Suprapubic skin (tissue), 4 donors: Measurements from ENCODE around the gene OSBPL2. TPM values are rescaled to one million over a fixed set of nuclear protein-coding genes. Genes with fewer than 3 reads are reported as not detected.

Experiments used
- DNase-seq, 2 donors: peaks; one replicate each; pipeline ENCODE4 v3.0.0-alpha.2; 2019; ENCODE audit warnings: low spot score in 2 of 2
- H3K27ac ChIP-seq: fragments of 200-600 bp; sonication (generic); one replicate; pipeline ENCODE4 v1.5.1; 2019
- H3K27me3 ChIP-seq: fragments of 200-600 bp; sonication (generic); one replicate; pipeline ENCODE4 v1.5.1; 2019
- H3K36me3 ChIP-seq: fragments of 200-600 bp; sonication (generic); one replicate; pipeline ENCODE4 v1.5.1; 2019
- H3K4me1 ChIP-seq: fragments of 200-600 bp; sonication (generic); one replicate; pipeline ENCODE4 v1.5.1; 2019
- H3K4me3 ChIP-seq: fragments of 200-600 bp; sonication (generic); one replicate; pipeline ENCODE4 v1.5.1; 2019; ENCODE audit warnings: mild to moderate bottlenecking
- H3K9me3 ChIP-seq: fragments of 200-600 bp; sonication (generic); one replicate; pipeline ENCODE4 v1.5.1; 2019
- EP300 ChIP-seq: sonication (generic); formaldehyde crosslinking; IDR thresholded peaks from one replicate; pipeline ENCODE4 v1.6.1; 2017; ENCODE audit warnings: antibody characterized with exemption
- POLR2A ChIP-seq, 2 donors: fragments of 450-650 bp; IDR thresholded peaks; one replicate each; pipeline ENCODE4 v1.6.1; 2017; ENCODE audit warnings: antibody characterized with exemption in 2 of 2, mild to moderate bottlenecking in 2 of 2, moderate library complexity in 2 of 2
- POLR2AphosphoS5 ChIP-seq, 3 donors: sonication (generic); formaldehyde crosslinking; IDR thresholded peaks; one replicate each; pipeline ENCODE4 v1.6.1; 2017; ENCODE audit warnings: antibody characterized with exemption in 3 of 3
- WGBS: methylation state at CpG from one replicate; pipeline ENCODE4 v1.1.5; 2018; 5-methylcytosine and 5-hydroxymethylcytosine counted together
- total RNA-seq, 4 donors: library from RNA; depleted of rRNA; stranded (reverse); fragments of >200 nt; gene quantifications; one replicate each; pipeline ENCODE4 v1.1.0, GENCODE V29; 2016
- TF ChIP-seq, protein P1 (sequence below), 2 donors: fragments of 200-600 bp in 1 of 2; fragments of 450-650 bp in 1 of 2; sonication (generic) in 1 of 2; IDR thresholded peaks; one replicate each; pipeline ENCODE4 v1.5.1; 2016 to 2019; ENCODE audit warnings: antibody characterized with exemption in 2 of 2, mild to moderate bottlenecking in 1 of 2, moderate library complexity in 1 of 2

Gene OSBPL2
- total RNA-seq, 4 donors from 2014 or later: 78.1 to 132 (median 84.0) TPM

DNA sequence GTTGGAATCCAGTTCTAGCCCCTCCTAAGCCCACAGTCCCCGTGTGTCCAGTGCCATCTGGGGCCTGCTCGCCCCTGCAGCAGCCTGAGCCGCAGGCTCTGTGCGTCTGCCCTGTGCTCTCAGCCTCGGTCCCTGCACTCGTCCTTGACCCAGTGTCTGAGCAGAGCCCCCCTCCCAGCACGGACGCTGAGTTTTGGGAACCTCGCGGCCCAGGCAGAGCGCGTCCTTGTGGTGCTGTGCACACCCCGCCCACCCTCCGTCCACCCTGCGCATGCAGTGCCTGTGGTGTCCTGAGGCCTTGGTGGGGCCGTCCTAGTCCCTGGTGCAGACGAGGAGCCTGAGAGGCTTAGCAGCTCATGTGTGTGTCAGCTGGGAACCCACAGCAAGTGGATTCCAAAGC lies 31.6 kb downstream of the OSBPL2 start:
- Histone ChIP-seq H3K4me1 (peaks cover 13% of the 10 kb centered on the region), H3K4me3 (no peak overlapping the region), H3K36me3 (peaks cover 53% of the 10 kb centered on the region), H3K9me3 (no peaks in the 10 kb centered on the region), H3K27me3 (no peaks in the 10 kb centered on the region), H3K27ac (no peak overlapping the region)
- no peak for DNase-seq
- WGBS: 86% methylated on average over 16 of the region's 17 CpGs
- TF ChIP-seq POLR2AphosphoS5 (IDR thresholded peaks at IDR 0.05) (no peak), POLR2A (IDR thresholded peaks at IDR 0.05) (no peak), EP300 (no peak)
- TF ChIP-seq, protein P1, sequence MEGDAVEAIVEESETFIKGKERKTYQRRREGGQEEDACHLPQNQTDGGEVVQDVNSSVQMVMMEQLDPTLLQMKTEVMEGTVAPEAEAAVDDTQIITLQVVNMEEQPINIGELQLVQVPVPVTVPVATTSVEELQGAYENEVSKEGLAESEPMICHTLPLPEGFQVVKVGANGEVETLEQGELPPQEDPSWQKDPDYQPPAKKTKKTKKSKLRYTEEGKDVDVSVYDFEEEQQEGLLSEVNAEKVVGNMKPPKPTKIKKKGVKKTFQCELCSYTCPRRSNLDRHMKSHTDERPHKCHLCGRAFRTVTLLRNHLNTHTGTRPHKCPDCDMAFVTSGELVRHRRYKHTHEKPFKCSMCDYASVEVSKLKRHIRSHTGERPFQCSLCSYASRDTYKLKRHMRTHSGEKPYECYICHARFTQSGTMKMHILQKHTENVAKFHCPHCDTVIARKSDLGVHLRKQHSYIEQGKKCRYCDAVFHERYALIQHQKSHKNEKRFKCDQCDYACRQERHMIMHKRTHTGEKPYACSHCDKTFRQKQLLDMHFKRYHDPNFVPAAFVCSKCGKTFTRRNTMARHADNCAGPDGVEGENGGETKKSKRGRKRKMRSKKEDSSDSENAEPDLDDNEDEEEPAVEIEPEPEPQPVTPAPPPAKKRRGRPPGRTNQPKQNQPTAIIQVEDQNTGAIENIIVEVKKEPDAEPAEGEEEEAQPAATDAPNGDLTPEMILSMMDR (IDR thresholded peaks at IDR 0.05): no peak

DNA sequence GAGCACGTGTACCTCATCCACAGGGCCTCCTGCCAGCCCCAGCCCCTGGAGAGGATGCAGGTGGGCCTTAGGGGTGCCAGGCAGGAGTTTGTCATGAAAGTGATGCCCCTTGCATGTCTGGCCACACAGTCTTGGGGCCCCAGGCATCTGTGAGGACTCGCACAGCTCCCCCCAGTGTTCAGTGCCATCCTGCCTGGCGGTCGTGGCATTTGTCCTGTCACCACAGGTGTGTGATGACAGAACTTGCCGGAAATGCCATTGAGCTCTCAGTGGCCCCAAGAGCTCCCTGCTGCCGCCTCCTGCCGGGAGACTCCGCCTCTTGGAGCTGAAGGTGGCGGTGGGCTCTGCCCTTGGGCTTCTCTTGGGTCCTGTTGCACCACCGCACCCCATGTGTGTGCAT lies 33.9 kb downstream of the OSBPL2 start:
- TF ChIP-seq POLR2AphosphoS5 (IDR thresholded peaks at IDR 0.05) (no peak), POLR2A (IDR thresholded peaks at IDR 0.05) (no peak), EP300 (no peak)
- TF ChIP-seq, protein P1 (IDR thresholded peaks at IDR 0.05): no peak
- peaks cover 39% of the 10 kb centered on the region for H3K36me3 ChIP-seq
- no peak overlapping the region for H3K27ac ChIP-seq
- no peak overlapping the region for H3K4me3 ChIP-seq
- WGBS: 89% methylated on average over 3 of the region's 10 CpGs
- H3K9me3 ChIP-seq: no peaks in the 10 kb centered on the region
- no peak for DNase-seq
- H3K27me3 ChIP-seq: no peaks in the 10 kb centered on the region
- H3K4me1 ChIP-seq: peaks cover 6% of the 10 kb centered on the region

DNA sequence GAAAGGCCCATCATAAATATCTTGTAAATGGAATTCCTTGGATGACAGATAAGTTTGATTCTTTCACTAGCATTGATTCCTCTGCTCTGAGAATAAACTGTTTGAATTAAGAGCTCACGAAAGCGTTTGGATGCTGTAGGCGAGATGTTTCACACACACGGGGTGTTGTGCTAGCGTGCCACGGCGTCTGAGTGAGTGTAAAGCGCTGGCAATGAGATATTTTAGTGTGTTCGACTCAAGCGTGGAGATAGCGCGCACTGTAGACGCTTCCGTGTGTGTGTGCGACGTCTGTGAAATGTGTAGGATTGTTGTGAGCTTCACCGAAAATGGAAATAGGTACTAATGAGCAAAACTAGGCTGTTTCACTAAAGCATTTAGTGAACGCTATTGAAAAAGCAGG lies 35.1 kb downstream of the OSBPL2 start:
- H3K36me3 ChIP-seq: peaks cover 40% of the 10 kb centered on the region
- 94% methylated on average over 18 of the region's 18 CpGs for WGBS

DNA sequence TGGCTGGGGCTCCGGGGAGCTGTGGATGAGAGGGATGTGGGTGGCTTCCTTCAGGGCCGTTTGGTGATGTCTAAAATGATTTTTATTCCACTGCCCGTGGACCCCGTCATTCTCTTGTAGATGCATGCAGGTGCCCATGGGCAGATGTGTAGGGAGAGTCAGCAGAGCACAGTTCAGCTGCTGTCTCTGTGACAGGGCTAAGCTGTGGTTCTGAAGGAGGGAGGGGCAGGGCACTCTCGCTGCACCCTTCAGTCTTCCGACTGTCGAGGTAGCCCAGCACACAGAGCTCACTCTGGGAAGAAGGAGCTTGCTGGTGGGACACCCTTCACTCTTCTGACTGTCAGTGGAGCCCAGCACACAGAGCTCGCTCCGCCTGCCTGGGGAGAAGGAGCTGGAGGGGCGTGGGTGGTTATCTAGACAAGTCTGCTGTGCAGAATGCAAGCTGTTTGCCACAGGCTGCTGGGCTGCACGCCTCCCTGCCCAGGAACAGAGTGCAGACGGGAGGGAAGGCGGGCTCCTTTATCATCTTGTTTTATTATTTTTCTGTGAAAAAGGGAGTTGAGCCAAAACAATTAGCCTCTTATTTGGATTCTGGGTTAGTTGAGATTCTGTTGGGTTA lies 36.1 kb downstream of the OSBPL2 start:
- H3K27ac ChIP-seq: no peak overlapping the region
- H3K27me3 ChIP-seq: no peaks in the 10 kb centered on the region
- WGBS: 78% methylated on average over 13 of the region's 13 CpGs
- peaks cover 47% of the 10 kb centered on the region for H3K36me3 ChIP-seq
- H3K9me3 ChIP-seq: no peaks in the 10 kb centered on the region
- no peak overlapping the region for H3K4me3 ChIP-seq
- no peak for DNase-seq
- no peaks in the 10 kb centered on the region for H3K4me1 ChIP-seq
- no peak for TF ChIP-seq EP300
- TF ChIP-seq POLR2A (IDR thresholded peaks at IDR 0.05): no peak
- TF ChIP-seq POLR2AphosphoS5 (IDR thresholded peaks at IDR 0.05): no peak

More for the DNA sequence above, 35.1 kb downstream of the OSBPL2 start:
- Histone ChIP-seq H3K9me3 (no peaks in the 10 kb centered on the region), H3K27ac (no peak overlapping the region), H3K4me1 (no peaks in the 10 kb centered on the region), H3K4me3 (no peak overlapping the region), H3K27me3 (no peaks in the 10 kb centered on the region)
- no peak for TF ChIP-seq EP300
- TF ChIP-seq, protein P1 (IDR thresholded peaks at IDR 0.05): no peak
- no peak for TF ChIP-seq POLR2A (IDR thresholded peaks at IDR 0.05)
- no peak for TF ChIP-seq POLR2AphosphoS5 (IDR thresholded peaks at IDR 0.05)
- DNase-seq: no peak

DNA sequence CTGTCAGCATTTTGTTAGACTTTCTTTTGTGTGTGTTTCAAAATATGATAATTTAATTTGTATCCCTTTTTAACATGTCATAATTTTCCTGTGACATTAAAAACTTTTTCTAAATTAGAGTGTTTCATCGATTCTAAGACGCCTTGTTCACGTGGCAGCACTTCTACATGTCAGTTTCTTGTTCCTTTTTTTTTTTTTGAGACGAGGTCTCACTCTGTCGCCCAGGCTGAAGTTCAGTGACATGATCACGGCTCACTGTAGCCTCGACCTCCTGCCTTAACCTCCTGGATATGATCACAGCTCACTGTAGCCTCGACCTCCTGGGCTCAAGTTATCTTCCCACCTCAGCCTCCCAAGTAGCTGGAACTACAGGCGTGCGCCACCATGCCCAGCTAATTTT lies 36.9 kb downstream of the OSBPL2 start:
- peaks cover 55% of the 10 kb centered on the region for H3K36me3 ChIP-seq
- H3K9me3 ChIP-seq: no peaks in the 10 kb centered on the region
- H3K4me3 ChIP-seq: no peak overlapping the region
- no peak overlapping the region for H3K27ac ChIP-seq
- no peaks in the 10 kb centered on the region for H3K27me3 ChIP-seq
- no peaks in the 10 kb centered on the region for H3K4me1 ChIP-seq
- DNase-seq: no peak
- TF ChIP-seq POLR2AphosphoS5 (IDR thresholded peaks at IDR 0.05) (no peak), POLR2A (IDR thresholded peaks at IDR 0.05) (no peak), EP300 (no peak)
- TF ChIP-seq, protein P1 (IDR thresholded peaks at IDR 0.05): no peak
- WGBS: 92% methylated on average over 10 of the region's 10 CpGs
